IgD-negative memory B cell (primary cell): ENCODE measurements around the gene FAF2. TPM values are rescaled to one million over a fixed set of nuclear protein-coding genes. Genes with fewer than 3 reads are reported as not detected.
"Not testable (repeated sequence)": the region's sequence is repeated elsewhere in the genome, so short reads cannot be mapped to it uniquely, and the experiment has no call there.

ENCODE experiments used
- H3K27ac Mint-ChIP-seq, 3 donors: one replicate each; pipeline ENCODE4 v1.8.0; 2020 to 2022; ENCODE audit warnings: mild to moderate bottlenecking in 3 of 3, mixed read lengths in 3 of 3, moderate library complexity in 1 of 3
- H3K27me3 Mint-ChIP-seq: one replicate; pipeline ENCODE4 v1.8.0; 2021; ENCODE audit warnings: mixed read lengths
- H3K36me3 Mint-ChIP-seq: one replicate; pipeline ENCODE4 v1.8.0; 2020; ENCODE audit warnings: mild to moderate bottlenecking, mixed read lengths
- H3K4me1 Mint-ChIP-seq, 3 donors: one replicate each; pipeline ENCODE4 v1.8.0; 2020 to 2022; ENCODE audit warnings: mixed read lengths in 3 of 3, mild to moderate bottlenecking in 1 of 3
- H3K4me3 Mint-ChIP-seq, 4 donors: one replicate each; pipeline ENCODE4 v1.8.0; 2020 to 2022; ENCODE audit warnings: mild to moderate bottlenecking in 4 of 4, mixed read lengths in 4 of 4, moderate library complexity in 3 of 4
- H3K9me3 Mint-ChIP-seq, 3 donors: one replicate each; pipeline ENCODE4 v1.8.0; 2020 to 2021; ENCODE audit warnings: mixed read lengths in 3 of 3, mild to moderate bottlenecking in 1 of 3
- polyA plus RNA-seq: library from polyadenylated mRNA; unstranded; fragments of 300-500 nt; fragmentation: Illumina TruSeq; gene quantifications from one replicate; pipeline ENCODE4 v1.2.3, GENCODE V29; 2021

FAF2 gene
- polyA plus RNA-seq, 1 donor from 2014 or later, result 11.1 TPM

- no peak overlapping the region for H3K27ac Mint-ChIP-seq
- H3K36me3 Mint-ChIP-seq, result peaks cover 3% of the 10 kb centered on the region
- no peaks in the 10 kb centered on the region for H3K9me3 Mint-ChIP-seq
- H3K27me3 Mint-ChIP-seq, result no peaks in the 10 kb centered on the region
- H3K4me1 Mint-ChIP-seq, result peaks cover 17 to 28% (median 21%) of the 10 kb centered on the region in 3 donors
- H3K4me3 Mint-ChIP-seq, result no peak overlapping the region
Observed at GRCh38 chr5:176461349-176461748, 13.2 kb downstream of the FAF2 start.

GRCh38 chr5:176463113-176463764, 15.1 kb downstream of the FAF2 start:
- Mint-ChIP-seq H3K4me1 (peaks cover 17 to 26% (median 21%) of the 10 kb centered on the region in 3 donors), H3K27ac (peak overlapping the region in 1 of 3 donors; percentile 76), H3K27me3 (no peaks in the 10 kb centered on the region), H3K9me3 (no peaks in the 10 kb centered on the region), H3K36me3 (peaks cover 3% of the 10 kb centered on the region), H3K4me3 (no peak overlapping the region)

DNA sequence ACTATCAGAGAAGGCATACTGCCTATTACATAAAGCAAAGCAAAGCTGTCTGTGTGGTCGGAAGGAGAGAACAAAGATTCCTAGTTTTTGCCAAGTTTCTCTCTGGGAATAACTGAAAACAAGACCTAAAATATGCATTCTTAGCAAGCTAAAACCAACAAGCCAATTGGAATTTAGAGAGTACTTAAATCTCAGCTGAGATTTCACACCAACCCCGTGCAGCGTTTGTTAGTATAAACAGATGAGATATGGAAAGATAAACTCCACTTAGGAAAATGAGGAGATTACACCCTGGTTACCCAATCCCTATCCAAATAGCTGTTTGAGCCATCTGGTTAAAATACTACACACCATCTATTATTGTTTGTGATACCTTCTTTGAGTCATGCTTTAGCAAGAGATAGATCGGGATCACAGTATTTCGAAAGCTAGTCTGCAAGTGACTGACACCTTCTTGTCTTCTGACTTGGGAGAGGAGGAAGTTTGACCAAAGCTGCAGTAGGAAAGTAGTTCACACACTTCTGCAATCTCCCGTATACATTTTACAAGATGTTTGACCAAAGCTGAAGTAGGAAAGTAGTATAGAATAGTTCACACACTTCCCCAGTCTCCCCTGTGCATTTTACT, 18.2 kb downstream of the FAF2 start:
- Mint-ChIP-seq H3K4me1 (peaks cover 7 to 16% (median 9%) of the 10 kb centered on the region in 3 donors), H3K36me3 (peaks cover 1% of the 10 kb centered on the region), H3K4me3 (no peak overlapping the region), H3K27me3 (no peaks in the 10 kb centered on the region), H3K9me3 (no peaks in the 10 kb centered on the region), H3K27ac (no peak overlapping the region)

GRCh38 chr5:176469296-176469695, 21.1 kb downstream of the FAF2 start:
- peaks cover 5% of the 10 kb centered on the region for H3K36me3 Mint-ChIP-seq
- H3K27ac Mint-ChIP-seq, result no peak overlapping the region
- H3K9me3 Mint-ChIP-seq, result peaks cover 0 to 4% (median 0%) of the 10 kb centered on the region in 3 donors

GRCh38 chr5:176470539-176470938, 22.4 kb downstream of the FAF2 start:
- H3K27ac Mint-ChIP-seq, result peak overlapping the region in 2 of 3 donors; percentile 1 to 31
- peaks cover 0 to 7% (median 0%) of the 10 kb centered on the region in 3 donors for H3K9me3 Mint-ChIP-seq
- peaks cover 5% of the 10 kb centered on the region for H3K36me3 Mint-ChIP-seq
- H3K27me3 Mint-ChIP-seq, result no peaks in the 10 kb centered on the region
- H3K4me3 Mint-ChIP-seq, result no peak overlapping the region
- H3K4me1 Mint-ChIP-seq, result peaks cover 10 to 18% (median 12%) of the 10 kb centered on the region in 3 donors

More at GRCh38 chr5:176469296-176469695, 21.1 kb downstream of the FAF2 start:
- no peak overlapping the region for H3K4me3 Mint-ChIP-seq
- H3K4me1 Mint-ChIP-seq, result peaks cover 8 to 16% (median 12%) of the 10 kb centered on the region in 3 donors
- no peaks in the 10 kb centered on the region for H3K27me3 Mint-ChIP-seq

DNA sequence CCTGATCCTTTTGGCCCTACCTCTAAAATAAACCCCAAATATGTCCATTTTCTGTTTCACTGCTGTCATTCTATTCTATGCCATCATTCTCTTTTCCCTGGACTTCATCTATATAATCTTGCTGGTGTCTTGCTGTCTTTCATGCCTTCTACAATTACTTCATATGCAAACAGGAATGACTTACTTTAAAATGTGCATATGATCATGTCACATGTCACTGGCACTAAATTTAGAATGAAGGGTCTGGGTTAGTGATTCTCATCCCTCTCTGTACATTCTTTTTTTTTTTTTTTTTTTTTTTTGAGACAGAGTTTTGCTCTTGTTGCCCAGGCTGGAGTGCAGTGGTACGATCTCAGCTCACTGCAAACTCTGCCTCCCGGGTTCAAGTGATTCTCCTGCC, 22.9 kb downstream of the FAF2 start:
- Mint-ChIP-seq H3K9me3 (peaks cover 0 to 7% (median 0%) of the 10 kb centered on the region in 3 donors), H3K27ac (peak overlapping the region in 2 of 3 donors; percentile 1), H3K4me1 (peaks cover 10 to 15% (median 11%) of the 10 kb centered on the region in 3 donors), H3K36me3 (peaks cover 5% of the 10 kb centered on the region), H3K27me3 (no peaks in the 10 kb centered on the region), H3K4me3 (no peak overlapping the region)

DNA sequence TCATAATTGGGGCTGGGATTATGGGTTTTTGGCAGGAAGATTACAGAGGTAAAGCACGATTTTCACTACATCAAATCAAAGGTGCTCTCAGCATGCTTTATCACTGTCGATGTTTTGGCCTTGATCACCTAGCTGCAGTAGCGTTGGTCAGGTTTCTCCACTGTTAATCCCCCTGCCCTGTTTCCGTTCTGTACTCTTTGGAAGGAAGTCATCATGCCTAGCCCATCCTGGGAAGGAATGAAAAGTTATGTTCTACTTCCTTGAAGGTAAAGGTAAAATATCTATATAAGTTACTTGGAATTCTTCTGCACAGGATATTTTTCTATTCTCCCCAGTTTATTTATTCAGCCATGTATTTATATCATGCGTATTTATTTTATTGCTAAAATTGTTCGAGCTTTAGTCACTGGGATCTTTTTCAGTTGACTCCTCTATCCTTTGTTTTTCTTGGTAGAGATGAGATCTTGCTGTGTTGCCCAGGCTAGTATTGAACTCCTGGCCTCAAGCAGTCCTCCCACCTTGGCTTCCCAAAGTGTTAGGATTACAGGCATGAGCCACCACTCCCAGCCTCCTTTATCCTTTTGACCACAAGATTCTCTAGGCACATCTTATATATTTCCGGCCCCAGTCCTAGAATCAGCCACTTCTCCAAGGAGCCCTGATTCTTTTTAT, 25.3 kb downstream of the FAF2 start:
- H3K9me3 Mint-ChIP-seq, result peaks cover 0 to 7% (median 0%) of the 10 kb centered on the region in 3 donors
- H3K4me1 Mint-ChIP-seq, result peaks cover 7 to 16% (median 13%) of the 10 kb centered on the region in 3 donors
- H3K4me3 Mint-ChIP-seq, result no peak overlapping the region
- H3K27me3 Mint-ChIP-seq, result no peaks in the 10 kb centered on the region
- H3K36me3 Mint-ChIP-seq, result peaks cover 5% of the 10 kb centered on the region
- peak overlapping the region in 1 of 3 donors; percentile 35 for H3K27ac Mint-ChIP-seq

- no peak overlapping the region for H3K4me3 Mint-ChIP-seq
- no peaks in the 10 kb centered on the region for H3K27me3 Mint-ChIP-seq
- H3K4me1 Mint-ChIP-seq, result peaks cover 7 to 16% (median 12%) of the 10 kb centered on the region in 3 donors
- peaks cover 5% of the 10 kb centered on the region for H3K36me3 Mint-ChIP-seq
- H3K9me3 Mint-ChIP-seq, result peaks cover 0 to 7% (median 0%) of the 10 kb centered on the region in 3 donors
- no peak overlapping the region for H3K27ac Mint-ChIP-seq
Observed at GRCh38 chr5:176474476-176474875, 26.3 kb downstream of the FAF2 start.

GRCh38 chr5:176481711-176482110, 33.5 kb downstream of the FAF2 start:
- Mint-ChIP-seq H3K27ac (no peak overlapping the region), H3K36me3 (peaks cover 8% of the 10 kb centered on the region), H3K27me3 (no peaks in the 10 kb centered on the region), H3K4me1 (peaks cover 0 to 10% (median 6%) of the 10 kb centered on the region in 3 donors), H3K4me3 (no peak overlapping the region), H3K9me3 (no peaks in the 10 kb centered on the region)

- Mint-ChIP-seq H3K9me3 (no peaks in the 10 kb centered on the region), H3K4me3 (no peak overlapping the region), H3K27me3 (no peaks in the 10 kb centered on the region), H3K36me3 (peaks cover 10% of the 10 kb centered on the region), H3K27ac (no peak overlapping the region), H3K4me1 (peaks cover 10 to 19% (median 12%) of the 10 kb centered on the region in 3 donors)
Observed at GRCh38 chr5:176485176-176485575, 37.0 kb downstream of the FAF2 start.

GRCh38 chr5:176486189-176486757, 38.1 kb downstream of the FAF2 start:
- Mint-ChIP-seq H3K4me3 (no peak overlapping the region), H3K27me3 (no peaks in the 10 kb centered on the region), H3K36me3 (peaks cover 10% of the 10 kb centered on the region), H3K9me3 (no peaks in the 10 kb centered on the region), H3K4me1 (peaks cover 10 to 19% (median 12%) of the 10 kb centered on the region in 3 donors), H3K27ac (no peak overlapping the region)

DNA sequence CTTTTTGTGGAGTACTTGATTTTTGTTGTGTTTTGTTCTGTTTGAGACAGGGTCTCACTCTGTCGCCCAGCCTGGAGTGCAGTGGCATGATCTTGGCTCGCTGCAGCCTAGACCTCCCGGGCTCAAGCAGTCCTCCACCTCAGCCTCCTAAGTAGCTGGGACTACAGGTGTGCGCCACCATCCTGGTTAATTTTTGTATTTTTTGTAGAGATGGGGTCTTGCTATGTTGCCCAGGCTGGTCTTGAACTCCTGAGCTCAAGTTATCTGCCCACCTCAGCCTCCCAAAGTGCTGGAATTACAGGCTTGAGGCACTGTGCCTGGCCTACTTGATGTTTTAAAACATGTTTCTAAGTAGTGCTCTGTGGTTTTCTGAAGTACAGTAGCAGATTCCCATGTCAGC, 39.0 kb downstream of the FAF2 start:
- not testable (repeated sequence) for H3K27me3 Mint-ChIP-seq, H3K4me3 Mint-ChIP-seq, H3K9me3 Mint-ChIP-seq, H3K36me3 Mint-ChIP-seq, H3K27ac Mint-ChIP-seq
- peaks cover 9 to 19% (median 10%) of the 10 kb centered on the region in 3 donors for H3K4me1 Mint-ChIP-seq

DNA sequence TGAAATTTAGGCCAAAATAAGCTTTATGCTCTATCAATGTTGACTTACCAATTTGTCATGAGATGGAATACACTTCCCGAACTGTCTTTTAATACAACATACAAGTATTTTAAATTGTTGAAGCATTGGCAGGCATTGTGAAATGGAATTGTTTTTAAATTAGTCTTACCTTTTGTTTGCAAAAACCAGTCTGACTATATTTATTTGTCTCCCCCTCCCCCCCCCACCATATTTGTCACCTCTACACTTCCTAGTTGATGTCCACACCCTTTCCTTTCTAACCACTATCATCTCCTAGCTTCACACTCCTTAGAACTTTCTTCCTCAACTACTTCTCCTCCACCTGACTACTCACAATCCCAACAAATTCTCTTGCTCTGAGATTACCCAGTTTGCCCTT, 40.9 kb downstream of the FAF2 start:
- Mint-ChIP-seq H3K9me3 (no peaks in the 10 kb centered on the region), H3K27ac (peak overlapping the region in 1 of 3 donors; percentile 86), H3K27me3 (no peaks in the 10 kb centered on the region), H3K4me3 (peak overlapping the region in 1 of 4 donors; percentile 83), H3K4me1 (peaks cover 9 to 16% (median 10%) of the 10 kb centered on the region in 3 donors), H3K36me3 (peaks cover 5% of the 10 kb centered on the region)

- Mint-ChIP-seq H3K27me3 (no peaks in the 10 kb centered on the region), H3K4me3 (no peak overlapping the region), H3K9me3 (no peaks in the 10 kb centered on the region), H3K36me3 (peaks cover 7% of the 10 kb centered on the region), H3K27ac (no peak overlapping the region), H3K4me1 (peaks cover 9 to 16% (median 10%) of the 10 kb centered on the region in 3 donors)
Observed at GRCh38 chr5:176490301-176490700, 42.1 kb downstream of the FAF2 start.

GRCh38 chr5:176491101-176491502, 42.9 kb downstream of the FAF2 start:
- peaks cover 9 to 14% (median 10%) of the 10 kb centered on the region in 3 donors for H3K4me1 Mint-ChIP-seq
- no peaks in the 10 kb centered on the region for H3K9me3 Mint-ChIP-seq
- H3K4me3 Mint-ChIP-seq, result no peak overlapping the region
- no peaks in the 10 kb centered on the region for H3K27me3 Mint-ChIP-seq
- no peak overlapping the region for H3K27ac Mint-ChIP-seq
- H3K36me3 Mint-ChIP-seq, result peaks cover 7% of the 10 kb centered on the region
